Head of caudate nucleus (tissue), 42 donors: ENCODE data around the gene KCNQ5.
A peak's percentile ranks its signal among the peaks of the same experiment; 100 is the strongest.

Experiments used
- DNase-seq, 42 donors: peaks; one replicate each; pipeline versions ENCODE4 v3.0.0 to v3.0.0-alpha.2; 2020 to 2021; ENCODE audit warnings: mixed read lengths in 7 of 42
- intact Hi-C: fragments of 100-400 bp; cut with DNase I; formaldehyde crosslinking; loops from one replicate; pipeline ENCODE4 v1.15.0; 2022

The KCNQ5 gene

DNA sequence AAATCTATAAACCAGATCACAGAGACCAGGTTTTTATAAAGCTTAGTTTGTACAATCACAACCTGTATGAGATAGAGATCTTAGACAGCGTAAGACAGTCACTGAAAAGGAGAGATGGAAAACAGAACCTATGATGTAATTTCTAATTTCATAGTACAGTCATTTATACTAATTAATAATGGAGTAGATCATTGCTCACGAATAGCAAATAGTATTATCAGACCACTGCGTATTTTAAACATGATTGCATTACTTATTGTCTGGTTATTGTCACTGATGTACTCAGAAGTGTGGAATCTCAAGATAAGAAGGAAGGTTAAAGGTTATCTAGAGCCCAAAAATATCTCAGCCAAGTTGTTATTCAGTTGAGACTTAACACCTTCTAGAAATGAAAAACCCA lies 487.8 kb downstream of the KCNQ5 start:
- intact Hi-C loops = no loop called here

DNA sequence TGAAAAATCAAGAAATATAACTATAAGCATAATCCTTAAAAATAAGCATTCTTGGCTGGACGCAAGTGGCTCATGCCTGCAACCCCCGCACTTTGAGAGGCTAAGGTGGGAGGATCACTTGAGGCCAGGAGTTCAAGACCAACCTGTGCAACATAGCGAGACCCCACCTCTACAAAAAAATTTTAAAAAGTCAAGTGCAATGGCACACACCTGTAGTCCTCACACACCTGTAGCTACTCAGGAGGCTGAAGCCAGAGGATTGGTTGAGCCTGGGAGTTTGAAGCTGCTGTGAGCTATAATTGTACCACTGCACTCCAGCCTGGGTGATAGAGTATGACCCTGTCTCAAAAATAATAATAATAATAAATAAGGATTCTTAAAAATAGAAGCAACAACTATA lies 494.5 kb downstream of the KCNQ5 start:
- DNase-seq = no peak

More for the DNA sequence above, 487.8 kb downstream of the KCNQ5 start:
- no peak for DNase-seq

DNA sequence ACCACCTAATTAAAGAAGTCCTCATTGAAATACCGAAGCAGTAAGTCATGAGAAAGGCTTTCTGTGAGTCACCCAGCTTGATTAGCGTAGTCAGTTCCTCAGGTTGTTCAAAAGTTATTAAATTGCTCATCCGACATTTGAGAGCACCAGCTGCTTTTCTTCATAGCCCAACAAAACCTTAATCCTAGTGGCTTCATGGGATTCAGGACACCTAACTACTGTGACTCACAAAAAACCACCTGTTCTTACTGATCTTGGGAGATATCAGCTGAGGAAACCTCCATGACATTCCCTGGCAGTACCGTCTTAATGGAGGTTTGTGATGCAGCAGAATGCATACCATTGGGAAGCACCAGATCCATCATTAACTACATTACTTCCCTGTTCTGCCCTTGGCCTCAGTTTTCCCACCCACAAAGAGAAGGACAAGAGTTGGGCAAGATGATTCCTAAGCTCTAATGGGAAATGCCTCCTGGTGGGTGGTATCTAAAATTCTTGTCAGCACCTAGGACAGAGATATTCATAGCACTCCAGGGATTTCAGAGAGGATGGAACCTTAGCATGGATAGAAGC lies 499.6 kb downstream of the KCNQ5 start:
- DNase-seq = peak in 3 of 42 donors; percentile 7 to 36 (median 17)
- intact Hi-C loops = loop anchor here (10.0 kb wide), 1 partner anchor 507 kb away; no protein-coding TSS in a partner anchor

More for the DNA sequence above, 494.5 kb downstream of the KCNQ5 start:
- intact Hi-C loops = no loop called here

DNA sequence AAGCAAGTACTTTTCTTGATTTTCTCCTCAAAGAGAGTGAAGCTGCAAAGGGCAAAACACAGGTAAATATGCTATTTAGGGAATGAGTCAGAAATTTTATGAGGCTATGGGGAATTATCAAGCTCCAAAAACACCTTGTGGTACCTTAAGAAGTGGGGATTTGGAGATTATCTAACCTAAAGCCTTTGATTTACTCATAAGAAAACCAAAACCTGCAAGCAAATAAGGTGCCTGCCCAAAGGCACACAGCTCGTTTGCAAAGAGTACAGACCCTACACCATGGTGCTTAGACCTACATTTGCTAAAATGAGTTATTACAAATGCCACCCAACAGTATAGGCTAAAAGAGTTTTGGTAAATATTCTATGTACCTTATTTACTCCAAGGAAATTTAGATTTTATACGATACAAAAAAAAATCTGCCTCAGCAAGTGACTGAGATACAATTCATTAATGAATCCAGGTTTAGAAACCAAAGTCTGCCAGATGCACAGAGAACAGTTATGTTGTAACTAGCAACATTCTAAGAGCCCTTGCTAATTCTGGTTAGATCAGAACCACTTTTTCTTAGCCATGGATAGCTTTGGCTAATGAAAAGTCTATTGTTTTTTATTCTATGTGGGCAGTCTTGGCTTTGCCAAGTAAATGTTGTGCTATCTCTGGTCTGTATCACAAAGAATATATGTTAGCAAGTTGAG lies 501.9 kb downstream of the KCNQ5 start:
- intact Hi-C loops = loop anchor here (10.0 kb wide), 1 partner anchor 509 kb away; no protein-coding TSS in a partner anchor
- no peak for DNase-seq

DNA sequence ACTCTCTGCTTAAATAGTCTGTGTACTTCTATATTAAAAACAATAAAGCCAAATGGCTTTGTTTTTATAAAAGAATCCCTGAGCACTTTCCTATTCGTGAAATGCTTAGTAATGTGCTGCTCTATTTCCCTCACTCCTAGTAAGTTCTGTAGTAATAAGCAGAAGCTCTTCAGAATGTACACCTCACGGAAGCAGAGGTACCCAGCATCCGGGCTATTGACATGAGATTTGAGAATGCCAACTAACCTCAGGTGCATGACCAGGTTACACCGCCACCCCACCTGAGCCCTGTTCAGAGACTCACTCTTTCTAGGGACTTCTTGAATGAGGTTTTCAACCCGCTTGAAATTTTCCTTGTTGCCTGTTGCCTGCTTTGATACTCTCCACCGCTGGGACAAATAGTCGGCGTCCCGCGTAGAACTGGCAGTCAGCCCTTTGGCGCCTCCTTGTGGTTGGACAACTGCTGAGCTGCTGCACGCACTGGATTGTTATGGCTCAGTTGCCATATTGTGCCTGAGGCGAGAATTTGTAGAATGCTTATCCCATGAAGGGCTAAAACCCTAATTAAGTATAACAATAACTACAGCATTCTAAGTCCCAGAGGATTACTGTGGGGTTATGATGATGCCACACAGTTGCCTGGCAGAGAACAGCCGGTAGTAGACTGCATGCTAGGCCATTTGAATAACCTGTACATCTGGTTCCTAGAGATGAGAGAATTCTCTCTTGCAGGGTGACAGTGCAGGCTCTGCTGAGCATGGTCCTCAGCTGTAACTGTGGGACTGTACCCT lies 508.0 kb downstream of the KCNQ5 start:
- intact Hi-C loops = loop anchor here (10.0 kb wide), 1 partner anchor 515 kb away; no protein-coding TSS in a partner anchor

DNA sequence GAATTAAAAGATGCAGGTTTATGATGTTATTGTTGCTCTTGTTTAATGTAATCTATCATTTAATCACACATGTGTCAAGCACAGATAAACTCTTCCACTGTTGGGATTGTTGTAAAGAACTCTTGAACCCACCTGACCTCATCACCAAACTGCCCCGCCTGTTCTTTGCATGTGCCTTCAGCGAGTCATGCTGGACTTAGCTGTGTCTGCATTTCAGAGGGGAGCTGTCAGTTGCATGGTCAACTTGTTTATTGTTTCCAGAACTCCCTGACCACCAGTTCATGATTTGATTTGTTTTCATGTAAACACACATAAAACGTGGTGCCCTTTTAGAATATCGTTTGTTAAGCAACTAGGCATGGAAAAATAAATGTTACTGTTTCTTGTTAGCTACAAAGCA lies 509.8 kb downstream of the KCNQ5 start:
- intact Hi-C loops = no loop called here
- DNase-seq = no peak

More for the DNA sequence above, 508.0 kb downstream of the KCNQ5 start:
- peak; percentile 28 to 94 (median 82) for DNase-seq

DNA sequence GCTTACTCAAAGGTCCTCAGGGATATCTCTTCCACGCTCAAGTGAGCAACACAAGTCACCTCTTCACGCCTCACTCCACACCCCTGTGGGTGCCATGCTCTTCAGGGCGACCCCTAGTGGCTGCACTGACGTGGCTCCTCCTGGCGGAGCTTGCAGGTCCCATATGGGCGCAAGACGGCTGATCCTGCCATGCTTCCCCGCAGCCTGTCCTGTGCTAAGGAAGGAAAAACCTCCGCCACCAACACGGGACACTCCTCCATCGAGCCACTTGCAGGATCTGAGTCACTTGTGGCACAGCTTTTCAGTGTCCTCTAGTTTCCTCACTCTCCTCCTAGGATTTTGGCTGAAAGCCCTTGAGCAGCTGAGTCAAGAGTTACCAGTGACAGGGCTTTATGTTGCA lies 512.7 kb downstream of the KCNQ5 start:
- intact Hi-C loops = no loop called here
- DNase-seq = no peak

DNA sequence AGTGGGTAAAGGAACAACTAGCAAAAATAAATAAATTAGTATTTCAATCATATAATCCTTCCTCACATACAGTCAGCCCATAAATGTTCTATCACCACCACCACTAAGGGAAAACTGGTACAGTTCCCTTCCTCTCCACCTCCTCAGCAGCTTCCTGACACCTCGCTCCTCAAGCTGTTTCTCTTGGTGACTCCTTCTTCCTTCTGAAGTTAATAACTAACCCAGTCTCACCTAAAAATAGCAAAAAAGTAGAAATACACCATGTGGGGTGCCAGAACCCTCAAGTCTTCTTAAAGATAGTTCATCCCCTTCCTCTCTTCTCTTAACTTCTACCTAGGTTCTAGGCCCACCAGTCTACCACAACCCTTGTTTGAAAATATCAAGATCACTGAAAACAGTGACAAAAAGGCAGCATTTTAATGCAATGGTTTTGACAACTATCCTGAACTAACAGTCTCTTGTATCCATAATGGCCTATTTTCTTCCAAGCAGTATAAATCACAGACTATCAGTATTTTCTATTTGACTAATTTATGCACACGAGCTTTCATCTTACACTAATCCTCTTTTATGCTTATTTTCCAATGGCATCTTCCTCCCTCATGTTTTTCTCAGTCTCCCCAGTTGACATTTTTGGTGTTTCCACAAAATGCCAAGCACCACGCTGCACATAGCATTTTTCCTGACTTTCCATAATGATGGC lies 518.0 kb downstream of the KCNQ5 start:
- DNase-seq = peak in 14 of 42 donors; percentile 12 to 66 (median 38)
- intact Hi-C loops = no loop called here

DNA sequence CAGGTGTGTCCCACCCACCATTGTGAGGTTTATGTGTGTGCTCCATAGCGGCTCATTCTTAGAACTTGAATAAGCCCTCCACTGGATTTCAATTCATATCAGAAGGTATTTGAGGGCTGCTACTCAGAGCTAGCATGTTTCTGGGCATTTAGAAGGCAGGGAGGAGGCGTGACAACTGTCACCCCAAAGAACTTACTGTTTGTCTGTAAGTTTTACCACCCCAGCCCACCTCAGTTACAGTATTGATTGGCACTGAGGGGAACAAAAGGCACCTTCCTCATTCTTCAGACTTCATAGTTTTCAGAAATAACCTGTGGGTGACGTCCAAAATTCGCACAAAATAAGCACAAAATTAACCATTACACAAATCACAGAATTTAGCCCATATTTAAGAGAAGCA lies 521.7 kb downstream of the KCNQ5 start:
- peak in 18 of 42 donors; percentile 7 to 66 (median 34) for DNase-seq
- intact Hi-C loops = no loop called here

DNA sequence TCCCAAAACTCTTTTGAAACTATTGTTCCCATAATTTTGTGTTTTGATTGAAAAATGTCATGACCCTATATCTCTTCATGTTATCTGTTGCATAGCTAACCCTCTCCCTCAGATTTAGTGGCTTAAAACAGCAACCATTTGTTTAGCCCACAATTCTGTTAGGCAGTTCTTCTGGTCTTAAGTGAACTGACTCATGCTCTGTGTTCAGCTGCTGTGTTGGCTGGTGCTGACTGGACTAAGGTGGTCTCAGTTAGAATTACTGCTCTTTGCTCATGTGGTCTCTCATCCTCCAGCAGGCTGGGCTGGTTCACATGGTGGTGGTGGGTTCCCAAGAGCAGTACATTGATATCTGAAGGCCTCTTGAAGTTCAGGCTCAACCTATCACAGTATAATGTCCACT lies 522.7 kb downstream of the KCNQ5 start:
- intact Hi-C loops = no loop called here
- DNase-seq = no peak

DNA sequence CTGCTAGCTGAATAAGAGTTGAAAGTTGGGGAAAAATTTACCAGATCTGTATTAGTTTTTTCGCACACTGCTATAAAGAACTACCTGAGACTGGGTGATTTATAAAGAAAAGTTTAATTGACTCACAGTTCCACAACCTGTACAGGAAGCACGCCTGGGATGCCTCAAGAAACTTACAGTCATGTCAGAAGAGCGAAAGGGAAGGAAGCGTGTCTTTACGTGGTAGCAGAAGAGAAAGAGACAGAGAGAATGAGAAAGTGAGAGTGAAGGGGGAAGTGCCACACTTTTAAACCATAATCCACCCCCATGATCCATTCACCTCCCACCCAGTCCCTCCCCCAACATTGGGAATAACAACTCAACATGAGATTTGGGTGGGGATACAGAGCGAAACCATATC lies 523.8 kb downstream of the KCNQ5 start:
- intact Hi-C loops = no loop called here
- no peak for DNase-seq

DNA sequence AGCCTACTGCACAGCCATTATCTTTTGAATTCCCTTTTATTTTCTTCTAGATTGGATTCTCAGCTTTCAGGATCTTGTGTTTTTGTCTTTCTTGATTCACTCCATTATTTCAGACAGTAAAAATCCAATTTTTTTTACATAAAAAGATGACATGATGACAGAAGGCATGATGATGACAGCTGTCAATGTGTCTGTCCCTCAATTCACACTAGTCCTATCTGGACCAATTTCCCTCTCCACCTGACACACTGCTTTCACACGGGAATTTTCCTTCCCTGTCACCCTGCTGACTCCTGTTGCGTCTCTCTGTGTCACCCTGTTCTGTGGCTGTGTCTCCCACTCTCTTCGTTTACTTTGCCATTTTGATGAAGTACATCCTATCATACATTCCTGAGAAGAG lies 529.9 kb downstream of the KCNQ5 start:
- intact Hi-C loops = no loop called here
- no peak for DNase-seq

DNA sequence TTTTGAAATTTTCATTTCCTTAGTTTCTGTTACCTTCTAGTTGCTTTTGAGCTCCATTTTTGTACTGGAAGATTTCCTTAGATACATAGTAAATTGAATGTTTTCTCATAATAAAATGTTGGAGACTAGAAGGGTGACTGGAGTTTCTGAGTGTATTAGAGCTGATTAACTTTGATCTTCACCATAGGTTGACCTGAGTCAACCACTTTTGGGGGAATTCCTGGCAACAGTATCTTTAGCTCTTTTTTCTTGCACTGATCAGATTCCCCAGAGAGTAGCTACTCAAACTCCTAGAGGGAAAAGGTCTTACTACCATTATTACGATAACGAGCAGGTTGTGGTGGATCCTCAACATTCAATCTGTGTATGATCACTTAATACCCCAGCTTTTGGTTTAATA lies 530.7 kb downstream of the KCNQ5 start:
- no peak for DNase-seq
- intact Hi-C loops = no loop called here

DNA sequence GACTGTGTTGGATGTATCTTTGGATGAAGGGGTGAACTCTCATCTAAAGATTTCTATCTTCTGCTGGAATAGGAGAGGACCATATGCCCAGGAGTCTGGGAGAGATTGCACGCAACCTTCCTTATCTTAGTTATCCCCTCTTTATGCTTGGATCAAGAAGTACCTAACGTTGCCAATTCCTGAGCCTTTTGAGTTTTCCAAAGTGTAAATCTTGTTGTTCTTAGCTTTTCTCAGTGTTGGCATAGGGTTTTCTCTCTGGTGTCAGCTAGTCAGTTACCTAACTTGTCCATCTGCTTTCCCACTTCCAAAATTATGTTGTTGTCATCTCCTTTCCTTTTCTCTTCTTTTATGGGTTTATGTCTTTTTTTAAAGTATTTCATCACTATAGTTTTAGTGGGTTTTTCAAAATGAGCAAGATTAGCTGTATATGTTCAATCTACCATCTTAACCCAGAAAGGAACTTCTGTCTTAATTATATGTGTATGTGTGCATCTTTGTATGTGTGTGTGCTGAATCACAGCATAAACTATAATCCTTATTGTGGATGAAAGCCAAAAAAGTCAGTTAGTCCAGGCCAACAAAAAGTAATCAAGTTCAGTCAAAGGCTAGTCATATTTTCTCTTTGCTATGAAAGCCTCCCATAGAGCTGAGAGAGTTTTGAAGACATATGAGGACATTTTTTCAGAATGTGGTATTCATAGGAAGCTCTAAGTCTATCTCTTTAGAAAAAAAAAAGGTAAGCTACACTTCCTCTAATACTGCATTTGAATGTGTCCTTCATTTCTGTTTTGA lies 531.3 kb downstream of the KCNQ5 start:
- no peak for DNase-seq
- intact Hi-C loops = no loop called here

DNA sequence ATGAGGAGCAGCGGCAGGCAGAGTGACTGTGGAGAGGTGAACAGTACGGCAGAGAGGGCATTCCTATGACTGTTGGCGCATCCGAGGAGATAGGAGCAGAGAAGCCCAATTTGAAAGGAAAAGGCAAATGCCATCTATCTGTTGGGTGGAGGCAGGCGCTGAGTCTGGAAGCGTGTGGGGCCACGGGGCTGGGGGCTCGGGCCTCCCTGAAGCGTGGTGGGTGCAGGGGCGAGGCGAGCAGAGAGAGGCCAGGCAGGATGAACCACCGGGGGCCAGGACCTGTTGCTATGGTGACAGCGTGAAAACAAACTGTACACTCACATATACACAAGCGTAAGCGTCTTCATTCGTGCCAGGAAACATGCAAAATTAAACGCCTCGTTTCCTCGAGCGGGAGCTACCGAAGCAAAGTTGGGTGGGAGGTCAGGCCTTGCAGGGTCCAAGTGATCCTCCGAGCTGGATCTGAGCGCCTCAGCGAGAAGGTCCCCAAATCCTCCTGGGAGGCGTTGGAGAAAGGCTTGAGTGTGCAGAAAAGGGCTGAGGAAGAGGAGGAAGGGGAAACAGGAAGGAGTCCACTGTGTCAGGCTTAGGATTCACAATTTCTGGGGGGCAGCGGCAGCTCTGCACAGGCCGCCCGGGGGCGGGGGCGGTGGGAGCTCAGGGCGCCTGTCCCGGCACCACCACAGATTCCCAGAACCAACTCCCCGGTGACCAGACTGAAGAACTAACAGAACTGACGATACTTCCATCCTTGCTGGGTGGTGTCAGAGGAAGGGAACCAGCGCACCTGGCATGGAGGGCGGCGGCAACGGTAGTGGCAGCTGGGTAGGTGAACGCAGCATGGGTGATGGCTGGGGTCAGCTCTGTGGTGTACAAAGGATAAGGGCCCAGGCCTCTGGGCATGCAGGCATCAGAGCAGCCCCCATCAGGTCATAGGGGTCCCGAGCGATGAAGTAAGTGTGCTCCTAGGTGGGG lies 535.2 kb downstream of the KCNQ5 start:
- intact Hi-C loops = no loop called here
- DNase-seq = no peak

DNA sequence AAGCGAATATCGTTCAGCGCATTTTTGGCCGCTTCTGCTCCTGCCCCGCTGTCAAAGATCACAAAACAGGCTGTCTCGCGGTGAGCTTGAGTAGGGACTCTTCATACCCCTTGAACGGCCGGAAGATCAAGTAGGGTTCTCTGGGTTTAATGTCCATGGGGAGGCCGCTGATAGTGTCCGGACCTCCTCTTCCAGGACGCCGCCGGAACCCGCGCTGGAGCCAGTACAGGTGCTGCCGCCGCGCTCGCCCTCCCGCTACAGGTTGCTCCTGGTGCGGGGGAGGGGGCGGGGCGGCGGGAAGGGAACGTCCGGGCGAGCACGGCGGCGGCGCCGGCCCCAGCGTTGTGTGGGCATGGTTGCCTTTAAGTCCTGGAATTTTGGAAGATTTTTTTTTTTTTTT lies 536.0 kb downstream of the KCNQ5 start:
- DNase-seq = no peak
- intact Hi-C loops = no loop called here

DNA sequence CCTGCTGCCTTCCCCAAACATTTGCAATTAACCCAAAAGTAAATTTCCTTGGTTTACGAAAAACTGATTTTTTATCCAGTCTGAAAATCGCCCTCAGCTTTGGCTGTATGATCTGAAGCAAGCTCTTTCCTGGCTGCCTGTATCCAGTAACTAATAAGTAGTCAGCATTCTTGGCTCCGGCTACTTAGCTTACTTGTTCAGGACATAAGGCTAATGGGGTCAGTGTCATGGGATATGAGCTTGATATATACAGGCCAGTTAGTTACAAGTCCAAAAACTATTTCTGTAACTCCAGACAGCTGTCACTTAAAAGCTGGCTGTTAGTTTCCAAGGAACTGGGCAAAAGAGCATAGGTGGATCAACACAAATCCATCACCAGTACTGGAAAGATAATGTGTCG lies 547.2 kb downstream of the KCNQ5 start:
- DNase-seq = no peak
- intact Hi-C loops = no loop called here

DNA sequence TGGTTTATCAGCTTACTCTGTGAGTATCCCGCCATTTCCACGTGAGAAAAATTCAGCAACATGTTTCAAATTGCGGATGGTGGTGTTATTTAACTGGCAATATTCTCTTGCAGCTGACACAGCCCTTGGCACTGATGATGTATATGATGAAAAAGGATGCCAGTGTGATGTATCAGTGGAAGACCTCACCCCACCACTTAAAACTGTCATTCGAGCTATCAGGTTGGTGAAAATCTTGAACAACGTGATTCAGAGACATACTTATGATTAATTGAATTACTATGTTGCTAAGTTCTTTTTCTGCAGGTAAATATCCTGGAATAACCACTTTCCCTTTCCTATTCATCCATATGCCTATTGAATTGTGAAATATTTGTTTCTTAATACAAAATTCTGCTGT lies 547.8 kb downstream of the KCNQ5 start:
- DNase-seq = no peak
- intact Hi-C loops = no loop called here
